ENCODE data around the gene DCAF15.

DCAF15 gene

GRCh38 chr19:14006085-14006765, 53.9 kb downstream of the DCAF15 start, which contains the start of gene RFX1:
Gene RFX1, minus strand, starts transcription at chr19:14006320. Its CDS starts 12,477 bp downstream, at chr19:13993843.
- DNase-seq (ENCODE audit: low read depth), result peak; percentile 100
- peak within 1 kb of the TSS; percentile 74 for H3K4me3 ChIP-seq (ENCODE audit: low read depth, low read length)
- no peak for TF ChIP-seq CTCF (IDR thresholded peaks at IDR 0.05; ENCODE audit: control insufficient read depth, extremely low read depth, insufficient read depth)

- TF ChIP-seq CTCF (IDR thresholded peaks at IDR 0.05; ENCODE audit: control insufficient read depth, extremely low read depth, insufficient read depth), result no peak
- H3K4me3 ChIP-seq (ENCODE audit: low read depth, low read length), result peak overlapping the region; percentile 74
- no peak for DNase-seq (ENCODE audit: low read depth)
Observed at GRCh38 chr19:14006766-14007562, 54.7 kb downstream of the DCAF15 start.
